ENCODE data around the gene DPM1. TPM values are rescaled to one million over a fixed set of nuclear protein-coding genes. Genes with fewer than 3 reads are reported as not detected.

Gene DPM1
- total RNA-seq, 1 donor from 2014 or later = 44.9 TPM

DNA sequence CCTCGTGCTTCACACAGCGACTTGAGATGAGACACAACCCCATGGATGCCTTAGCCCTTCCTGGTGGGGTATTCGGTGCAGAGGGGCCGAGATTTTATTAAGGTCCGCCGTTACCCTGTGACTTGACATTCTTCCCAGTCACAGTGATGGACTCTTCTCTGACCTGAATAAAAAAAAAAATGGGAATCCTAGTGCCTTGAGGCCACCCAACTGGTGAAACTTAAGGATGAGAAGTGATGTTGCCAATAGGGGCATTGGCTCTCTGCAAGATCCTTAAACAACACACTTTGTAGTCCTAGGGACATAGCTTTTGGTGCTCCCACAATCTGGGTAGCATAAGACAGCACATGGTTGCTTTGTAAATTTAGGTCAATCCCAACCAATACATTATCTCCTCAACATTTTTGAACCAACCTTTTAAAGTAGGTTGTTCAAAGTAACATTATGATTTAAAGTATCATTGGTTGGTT lies 26.3 kb downstream of the DPM1 start:
- TF ChIP-seq, protein P1, sequence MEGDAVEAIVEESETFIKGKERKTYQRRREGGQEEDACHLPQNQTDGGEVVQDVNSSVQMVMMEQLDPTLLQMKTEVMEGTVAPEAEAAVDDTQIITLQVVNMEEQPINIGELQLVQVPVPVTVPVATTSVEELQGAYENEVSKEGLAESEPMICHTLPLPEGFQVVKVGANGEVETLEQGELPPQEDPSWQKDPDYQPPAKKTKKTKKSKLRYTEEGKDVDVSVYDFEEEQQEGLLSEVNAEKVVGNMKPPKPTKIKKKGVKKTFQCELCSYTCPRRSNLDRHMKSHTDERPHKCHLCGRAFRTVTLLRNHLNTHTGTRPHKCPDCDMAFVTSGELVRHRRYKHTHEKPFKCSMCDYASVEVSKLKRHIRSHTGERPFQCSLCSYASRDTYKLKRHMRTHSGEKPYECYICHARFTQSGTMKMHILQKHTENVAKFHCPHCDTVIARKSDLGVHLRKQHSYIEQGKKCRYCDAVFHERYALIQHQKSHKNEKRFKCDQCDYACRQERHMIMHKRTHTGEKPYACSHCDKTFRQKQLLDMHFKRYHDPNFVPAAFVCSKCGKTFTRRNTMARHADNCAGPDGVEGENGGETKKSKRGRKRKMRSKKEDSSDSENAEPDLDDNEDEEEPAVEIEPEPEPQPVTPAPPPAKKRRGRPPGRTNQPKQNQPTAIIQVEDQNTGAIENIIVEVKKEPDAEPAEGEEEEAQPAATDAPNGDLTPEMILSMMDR (IDR thresholded peaks at IDR 0.05; ENCODE audit: borderline replicate concordance) = no peak
- Histone ChIP-seq H3K4me3 (peak overlapping the region; percentile 81), H3K36me3 (peaks cover 39% of the 10 kb centered on the region), H3K27ac (replicated peaks) (peak overlapping the region; percentile 99), H3K4me1 (peaks cover 49% of the 10 kb centered on the region), H3K9me3 (replicated peaks) (no peaks in the 10 kb centered on the region), H3K27me3 (ENCODE audit: low read depth) (no peaks in the 10 kb centered on the region)
- DNase-seq = no peak
- intact Hi-C loops (cut with micrococcal nuclease) = no loop called here

DNA sequence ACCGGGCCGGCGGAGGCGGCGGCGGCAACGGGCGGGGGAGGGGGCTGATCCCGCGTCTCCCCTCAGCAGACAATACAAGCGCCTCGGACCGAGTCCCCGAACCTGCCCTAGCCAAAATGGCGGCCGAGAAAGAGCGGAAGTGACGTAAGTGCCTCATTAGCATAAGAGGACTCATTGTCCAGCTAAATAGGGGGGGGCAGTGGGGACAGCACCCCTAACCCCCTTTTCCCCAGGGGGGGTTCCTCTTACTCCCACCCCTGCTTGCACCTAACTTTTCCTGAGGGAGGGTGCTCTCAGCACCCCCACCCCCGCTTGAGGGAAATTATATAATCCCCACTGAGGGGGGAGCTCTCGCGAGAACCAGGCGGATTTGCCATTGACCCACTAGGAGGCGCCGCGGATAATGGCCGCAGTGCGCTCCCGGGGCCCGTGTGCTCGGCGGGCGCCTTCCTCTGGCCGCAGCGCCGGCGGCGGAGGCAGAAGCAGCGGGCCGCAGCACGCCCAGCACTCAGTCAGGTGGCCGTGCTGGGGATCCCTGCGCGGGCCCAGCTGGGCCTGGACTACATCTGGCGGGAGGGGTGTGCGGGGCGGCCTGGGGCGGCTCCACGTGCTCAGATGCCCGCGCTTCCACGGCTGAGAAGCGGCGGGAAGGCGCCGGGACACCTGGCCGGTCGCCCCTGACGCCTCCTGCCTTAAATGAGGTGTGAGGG lies 26.9 kb downstream of the DPM1 start, which contains the start of gene ADNP:
Gene ADNP (minus strand): TSS at position 132 of the 710 bp plus-strand sequence. CDS start 27,441 bp downstream, outside the sequence.
- Histone ChIP-seq H3K27ac (replicated peaks) (peak within 1 kb of the TSS; percentile 99), H3K9me3 (replicated peaks) (no peaks in the 10 kb centered on the region), H3K4me1 (peaks cover 55% of the 10 kb centered on the region), H3K4me3 (peak within 1 kb of the TSS; percentile 81), H3K36me3 (peaks cover 34% of the 10 kb centered on the region), H3K27me3 (ENCODE audit: low read depth) (no peaks in the 10 kb centered on the region)
- peak; percentile 90 for DNase-seq
- intact Hi-C loops (cut with micrococcal nuclease) = no loop called here
- TF ChIP-seq, protein P1 (IDR thresholded peaks at IDR 0.05; ENCODE audit: borderline replicate concordance) = peak; percentile 78

DNA sequence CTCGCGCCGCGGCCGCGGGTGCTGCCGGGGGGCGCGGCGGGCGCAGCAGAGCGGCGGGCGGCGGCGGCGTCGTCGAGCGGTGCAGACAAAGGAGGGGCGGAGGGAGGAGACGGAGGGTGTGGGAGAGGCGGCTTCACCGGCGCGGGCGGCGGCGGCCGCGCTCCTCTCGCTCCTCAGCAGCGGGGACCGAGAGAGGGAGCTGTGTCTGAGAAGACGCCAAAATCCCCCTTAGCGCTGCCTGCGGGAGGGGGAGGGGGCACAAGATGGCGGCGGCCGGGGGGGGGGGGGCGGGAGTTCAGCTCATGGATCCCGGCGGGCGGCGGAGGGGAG lies 27.4 kb downstream of the DPM1 start:
- no peaks in the 10 kb centered on the region for H3K27me3 ChIP-seq (ENCODE audit: low read depth)
- TF ChIP-seq, protein P1 (IDR thresholded peaks at IDR 0.05; ENCODE audit: borderline replicate concordance) = no peak
- H3K4me1 ChIP-seq = peaks cover 60% of the 10 kb centered on the region
- no peak for DNase-seq
- H3K4me3 ChIP-seq = peak overlapping the region; percentile 81
- H3K36me3 ChIP-seq = peaks cover 30% of the 10 kb centered on the region
- H3K27ac ChIP-seq (replicated peaks) = peak overlapping the region; percentile 99
- intact Hi-C loops (cut with micrococcal nuclease) = no loop called here
- no peaks in the 10 kb centered on the region for H3K9me3 ChIP-seq (replicated peaks)

DNA sequence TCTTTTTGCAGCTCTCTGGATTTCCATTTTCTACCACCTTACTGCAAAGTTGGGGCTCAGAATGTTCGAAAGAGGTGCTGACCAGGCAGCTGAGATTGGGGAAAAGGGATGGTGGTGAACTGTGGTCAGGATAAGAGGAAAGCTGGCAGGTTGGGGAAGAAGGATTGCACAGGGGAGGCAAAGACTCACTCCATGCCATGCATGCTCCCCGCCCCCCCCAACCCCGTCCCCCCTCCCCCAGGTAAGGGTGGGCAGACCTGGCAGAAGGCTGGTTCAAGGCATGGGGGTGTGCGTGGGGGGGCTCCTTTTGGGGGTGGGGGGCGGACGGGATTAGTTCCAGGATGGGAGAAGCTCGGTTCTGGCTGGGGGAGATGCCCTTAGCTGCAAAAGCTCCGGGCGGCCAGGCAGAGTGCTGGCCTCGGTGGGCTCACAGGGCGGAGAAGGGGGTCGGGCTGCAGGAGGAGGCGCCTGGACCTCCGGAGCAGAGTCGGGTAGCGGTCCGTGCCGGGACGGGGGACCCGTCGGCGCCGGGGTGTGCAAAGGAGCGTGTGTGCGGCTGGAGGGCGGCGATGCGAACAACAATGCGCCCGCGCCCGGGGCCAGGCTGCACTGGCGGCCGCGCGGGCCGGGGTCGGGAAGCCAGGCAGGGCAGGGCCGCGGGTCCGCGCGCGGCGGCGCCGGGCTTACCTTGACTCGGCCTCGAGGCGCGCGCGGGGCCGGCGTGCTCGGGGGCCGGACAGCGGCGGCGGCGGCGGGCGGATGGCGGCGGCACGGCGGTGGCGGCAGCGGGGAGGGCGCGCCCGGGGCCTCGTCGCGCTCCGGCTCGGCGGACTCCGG lies 28.0 kb downstream of the DPM1 start:
- intact Hi-C loops (cut with micrococcal nuclease) = no loop called here
- H3K36me3 ChIP-seq = peaks cover 24% of the 10 kb centered on the region
- peaks cover 66% of the 10 kb centered on the region for H3K4me1 ChIP-seq
- no peaks in the 10 kb centered on the region for H3K27me3 ChIP-seq (ENCODE audit: low read depth)
- peak overlapping the region; percentile 81 for H3K4me3 ChIP-seq
- peak overlapping the region; percentile 99 for H3K27ac ChIP-seq (replicated peaks)
- no peaks in the 10 kb centered on the region for H3K9me3 ChIP-seq (replicated peaks)
- TF ChIP-seq, protein P1 (IDR thresholded peaks at IDR 0.05; ENCODE audit: borderline replicate concordance) = no peak
- no peak for DNase-seq

DNA sequence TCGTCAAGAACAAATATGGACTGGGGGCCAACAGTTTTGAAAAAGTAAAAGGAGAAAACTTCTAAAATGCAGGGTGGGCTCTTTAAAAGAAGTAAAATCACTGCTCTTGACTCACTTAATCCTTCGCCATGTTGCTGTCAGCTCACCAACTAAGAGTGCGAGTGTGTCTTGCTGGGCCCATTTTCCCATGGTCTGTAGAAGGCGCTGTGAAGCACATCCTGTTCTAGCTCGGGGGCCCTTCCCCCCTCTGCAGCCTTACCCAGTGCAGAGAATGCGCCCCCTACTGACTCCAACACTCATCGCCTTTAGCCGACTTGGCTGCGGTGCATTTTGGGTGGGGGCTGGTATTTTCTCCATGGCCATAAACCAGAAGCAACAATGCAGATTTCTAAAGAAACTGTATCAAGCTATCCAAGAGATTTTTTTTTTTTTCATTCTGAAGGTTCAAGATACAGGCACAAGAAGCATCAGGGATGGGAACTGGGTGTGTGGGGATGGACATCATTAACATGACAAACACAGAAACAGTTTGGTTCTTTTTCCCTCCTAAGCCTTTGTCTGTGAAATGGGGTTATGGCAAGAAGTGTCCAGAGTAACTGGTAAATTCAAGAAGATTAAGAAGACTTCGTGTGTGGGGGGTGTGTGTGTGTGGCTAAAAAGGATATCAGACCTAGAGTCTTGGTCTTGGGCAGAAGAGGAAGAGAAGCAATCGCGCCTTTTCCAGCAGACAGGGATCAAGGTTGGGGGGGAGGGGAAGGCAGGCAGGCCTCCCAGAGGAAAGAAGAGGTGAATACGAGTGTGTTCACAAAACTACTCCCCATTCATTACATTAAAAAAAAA lies 28.8 kb downstream of the DPM1 start:
- peaks cover 16% of the 10 kb centered on the region for H3K36me3 ChIP-seq
- intact Hi-C loops (cut with micrococcal nuclease) = no loop called here
- peak overlapping the region; percentile 81 for H3K4me3 ChIP-seq
- H3K27ac ChIP-seq (replicated peaks) = peak overlapping the region; percentile 99
- DNase-seq = peak; percentile 81
- peaks cover 74% of the 10 kb centered on the region for H3K4me1 ChIP-seq
- TF ChIP-seq, protein P1 (IDR thresholded peaks at IDR 0.05; ENCODE audit: borderline replicate concordance) = peak; percentile 75
- H3K27me3 ChIP-seq (ENCODE audit: low read depth) = no peaks in the 10 kb centered on the region
- no peaks in the 10 kb centered on the region for H3K9me3 ChIP-seq (replicated peaks)
